IMR-90 (cell line): Measurements from ENCODE around the gene ABTB2. TPM values are rescaled to one million over a fixed set of nuclear protein-coding genes. Genes with fewer than 3 reads are reported as not detected.

Experiments
- ATAC-seq: fragments of 200-7000 bp; cut with Tn5 transposase; 2 replicates; pipeline ENCODE4 v1.9.1; 2020; ENCODE audit warnings: low read depth, mild to moderate bottlenecking, moderate library complexity
- BruUV-seq: library from RNA; stranded (reverse); fragments of 400-500 nt; replicated peaks from 2 replicates; lab custom pipeline; 2021; lab: Mats Ljungman, UMichigan
- CTCF ChIA-PET: fragments of 300-600 bp; formaldehyde crosslinking; extraction: SDS; loops from one replicate; lab custom pipeline; 2021; ENCODE audit warnings: antibody characterized with exemption; lab: Yijun Ruan, JAX
- POLR2A ChIA-PET: fragments of 300-600 bp; sonication (Branson Sonifier 250); formaldehyde crosslinking; loops from one replicate; lab custom pipeline; 2022; ENCODE audit warnings: antibody characterized with exemption; ENCODE audit not compliant: unreplicated experiment; lab: Charles Lee
- DNase-seq: peaks from one replicate; pipeline ENCODE4 v3.0.0; 2013
- H2AFZ ChIP-seq: replicated peaks from 2 replicates; pipeline ENCODE3; 2013; ENCODE audit warnings: low read length, mild to moderate bottlenecking; ENCODE audit not compliant: poor library complexity
- H2AK5ac ChIP-seq: 2 replicates; pipeline ENCODE4 v1.6.1; 2013; ENCODE audit warnings: low read depth, low read length, inconsistent platforms
- H2AK9ac ChIP-seq: replicated peaks from 2 replicates; pipeline ENCODE3; 2013; ENCODE audit warnings: mild to moderate bottlenecking, low read depth, low read length, moderate library complexity; ENCODE audit not compliant: poor library complexity
- H2BK120ac ChIP-seq: 2 replicates; pipeline ENCODE4 v1.6.1; 2013; ENCODE audit warnings: low read depth, low read length, inconsistent platforms
- H2BK15ac ChIP-seq: 3 replicates; pipeline ENCODE4 v1.6.1; 2013; ENCODE audit warnings: low read depth, low read length, inconsistent platforms
- H2BK20ac ChIP-seq: 2 replicates; pipeline ENCODE4 v1.6.1; 2013; ENCODE audit warnings: low read depth, mild to moderate bottlenecking, inconsistent platforms, low read length, moderate library complexity
- H2BK5ac ChIP-seq: 2 replicates; pipeline ENCODE4 v1.6.1; 2013; ENCODE audit warnings: mild to moderate bottlenecking, low read depth, low read length, inconsistent platforms; ENCODE audit not compliant: poor library complexity, severe bottlenecking
- H3K14ac ChIP-seq: replicated peaks from 2 replicates; pipeline ENCODE4 v1.6.1; 2013; ENCODE audit warnings: low read depth, low read length, inconsistent platforms
- H3K18ac ChIP-seq: 2 replicates; pipeline ENCODE4 v1.6.1; 2013; ENCODE audit warnings: low read depth, low read length, control low read depth
- H3K23ac ChIP-seq: 2 replicates; pipeline ENCODE4 v1.6.1; 2013; ENCODE audit warnings: low read depth, low read length, inconsistent platforms
- H3K27ac ChIP-seq: 2 replicates; pipeline ENCODE4 v1.5.1; 2013; ENCODE audit warnings: mild to moderate bottlenecking, control low read depth, low read length; ENCODE audit not compliant: insufficient read depth
- H3K27me3 ChIP-seq: 2 replicates; pipeline ENCODE4 v1.6.1; 2013; ENCODE audit warnings: low read length; ENCODE audit not compliant: control insufficient read depth, insufficient read depth
- H3K36me3 ChIP-seq: 2 replicates; pipeline ENCODE4 v1.6.1; 2013; ENCODE audit warnings: low read length, mixed read lengths; ENCODE audit not compliant: control insufficient read depth, insufficient read depth
- H3K4ac ChIP-seq: 2 replicates; pipeline ENCODE4 v1.6.1; 2013; ENCODE audit warnings: low read depth, low read length, inconsistent platforms
- H3K4me1 ChIP-seq: 2 replicates; pipeline ENCODE4 v1.6.1; 2013; ENCODE audit warnings: low read length, mixed read lengths; ENCODE audit not compliant: control insufficient read depth, insufficient read depth
- H3K4me2 ChIP-seq: 2 replicates; pipeline ENCODE4 v1.6.1; 2013; ENCODE audit warnings: low read depth, mild to moderate bottlenecking, control low read depth, low read length, moderate library complexity
- H3K4me3 ChIP-seq: 2 replicates; pipeline ENCODE4 v1.5.1; 2013; ENCODE audit warnings: low read depth, mild to moderate bottlenecking, control low read depth, low read length, moderate library complexity; ENCODE audit not compliant: insufficient read depth
- H3K56ac ChIP-seq: 2 replicates; pipeline ENCODE4 v1.6.1; 2013; ENCODE audit warnings: low read length, inconsistent platforms; ENCODE audit not compliant: insufficient read depth; ENCODE audit errors: extremely low read depth
- H3K79me1 ChIP-seq, 2 experiments: 2 replicates each; pipeline ENCODE4 v1.6.1; 2013; ENCODE audit warnings: low read length in 2 of 2, inconsistent platforms in 1 of 2, low read depth in 1 of 2
- H3K9ac ChIP-seq: 2 replicates; pipeline ENCODE4 v1.6.1; 2013; ENCODE audit warnings: low read depth, low read length, control low read depth
- H3K9me1 ChIP-seq: 2 replicates; pipeline ENCODE4 v1.6.1; 2013; ENCODE audit warnings: low read length, inconsistent platforms; ENCODE audit not compliant: insufficient read depth
- H3K9me3 ChIP-seq: 2 replicates; pipeline ENCODE4 v1.6.1; 2013; ENCODE audit warnings: low read length; ENCODE audit not compliant: control insufficient read depth, insufficient read depth
- H4K20me1 ChIP-seq: 2 replicates; pipeline ENCODE4 v1.6.1; 2013; ENCODE audit warnings: low read length, inconsistent platforms; ENCODE audit not compliant: insufficient read depth
- H4K5ac ChIP-seq: 2 replicates; pipeline ENCODE4 v1.6.1; 2013; ENCODE audit warnings: mild to moderate bottlenecking, low read depth, low read length, control low read depth
- H4K8ac ChIP-seq, 2 experiments: 2 replicates each; pipeline ENCODE4 v1.6.1; 2013; ENCODE audit warnings: low read depth in 2 of 2, low read length in 2 of 2, control low read depth in 1 of 2, inconsistent platforms in 1 of 2
- H4K91ac ChIP-seq: 2 replicates; pipeline ENCODE4 v1.6.1; 2013; ENCODE audit warnings: low read depth, low read length, inconsistent platforms; ENCODE audit not compliant: insufficient read depth
- BHLHE40 ChIP-seq: fragments of 150-350 bp; IDR thresholded peaks from 2 replicates; pipeline ENCODE4 v1.6.1; 2016; ENCODE audit warnings: mild to moderate bottlenecking, low read depth, low read length
- CEBPB ChIP-seq: IDR thresholded peaks from 2 replicates; pipeline ENCODE4 v1.6.1; 2012; ENCODE audit warnings: low read depth, low read length, improper control_type of control experiment
- CHD1 ChIP-seq: IDR thresholded peaks from 2 replicates; pipeline ENCODE4 v1.6.1; 2012; ENCODE audit warnings: low read depth, low read length, improper control_type of control experiment
- ELK1 ChIP-seq: fragments of 150-350 bp; IDR thresholded peaks from 2 replicates; pipeline ENCODE4 v1.6.1; 2016; ENCODE audit warnings: low read depth, mild to moderate bottlenecking, low read length, moderate library complexity, borderline replicate concordance
- FOS ChIP-seq: fragments of 150-350 bp; IDR thresholded peaks from 2 replicates; pipeline ENCODE4 v1.6.1; 2016; ENCODE audit warnings: low read depth, low read length
- MAFK ChIP-seq: IDR thresholded peaks from 2 replicates; pipeline ENCODE4 v1.6.1; 2012; ENCODE audit warnings: low read depth, low read length, improper control_type of control experiment
- MAZ ChIP-seq: IDR thresholded peaks from 2 replicates; pipeline ENCODE4 v1.6.1; 2012; ENCODE audit warnings: low read depth, mild to moderate bottlenecking, low read length, improper control_type of control experiment, moderate library complexity, borderline replicate concordance
- MXI1 ChIP-seq: IDR thresholded peaks from 2 replicates; pipeline ENCODE4 v1.6.1; 2012; ENCODE audit warnings: low read depth, mild to moderate bottlenecking, low read length, moderate library complexity, borderline replicate concordance
- NFE2L2 ChIP-seq: fragments of 150-350 bp; IDR thresholded peaks from 2 replicates; pipeline ENCODE4 v1.6.1; 2016; ENCODE audit warnings: low read depth, mild to moderate bottlenecking, low read length
- POLR2A ChIP-seq: IDR thresholded peaks from 2 replicates; pipeline ENCODE4 v1.6.1; 2012; ENCODE audit warnings: mild to moderate bottlenecking, low read depth, low read length
- RAD21 ChIP-seq: IDR thresholded peaks from 2 replicates; pipeline ENCODE4 v1.6.1; 2012; ENCODE audit warnings: low read length, improper control_type of control experiment
- RCOR1 ChIP-seq: IDR thresholded peaks from 2 replicates; pipeline ENCODE4 v1.6.1; 2012; ENCODE audit warnings: mild to moderate bottlenecking, low read length, improper control_type of control experiment; ENCODE audit not compliant: insufficient replicate concordance
- RFX5 ChIP-seq: IDR thresholded peaks from 2 replicates; pipeline ENCODE4 v1.8.0; 2012; ENCODE audit warnings: low read depth, mild to moderate bottlenecking, low read length, moderate library complexity
- SMC3 ChIP-seq: fragments of 150-350 bp; IDR thresholded peaks from 2 replicates; pipeline ENCODE4 v1.6.1; 2016; ENCODE audit warnings: low read depth, mild to moderate bottlenecking, antibody characterized with exemption, low read length, moderate library complexity
- USF2 ChIP-seq: fragments of 150-350 bp; IDR thresholded peaks from 2 replicates; pipeline ENCODE4 v1.6.1; 2017; ENCODE audit warnings: mild to moderate bottlenecking, antibody characterized with exemption, low read length, low read depth
- WGBS, 2 experiments: methylation state at CpG; one replicate each; pipeline versions ENCODE4 v1.1.5 to v1.1.7; 2013; ENCODE audit warnings: missing lambda C conversion rate in 2 of 2; ENCODE audit not compliant: insufficient read length in 1 of 2; ENCODE audit errors: extremely low coverage in 2 of 2; 5-methylcytosine and 5-hydroxymethylcytosine counted together
- dilution Hi-C: fragments of 300-500 bp; cut with HindIII; formaldehyde crosslinking; loops from one replicate; pipeline ENCODE4 v1.14.3; 2018; ENCODE audit warnings: low sequenced_read_pairs; ENCODE audit not compliant: unreplicated experiment
- in situ Hi-C: fragments of 300-500 bp; cut with MboI; formaldehyde crosslinking; loops from 3 replicates; pipeline ENCODE4 v1.14.3; 2019; ENCODE audit warnings: low sequenced_read_pairs, inconsistent platforms, mixed read lengths
- intact Hi-C: fragments of 100-400 bp; cut with micrococcal nuclease; formaldehyde crosslinking; loops from 2 replicates; pipeline ENCODE4 v1.10.0; 2022
- polyA plus RNA-seq, 3 experiments: library from polyadenylated mRNA; depleted of rRNA; stranded (reverse); fragments of >200 nt; gene quantifications; 2 replicates each; pipeline ENCODE4 v1.2.3, GENCODE V29; 2012; ENCODE audit warnings: low replicate concordance in 1 of 3
- total RNA-seq: library from RNA; depleted of rRNA; stranded (reverse); fragments of >200 nt; gene quantifications from 2 replicates; pipeline ENCODE4 v1.2.3, GENCODE V29; 2012
- TF ChIP-seq, protein P1 (sequence below): conservative IDR thresholded peaks from 2 replicates; pipeline ENCODE4 v1.5.1; 2012; ENCODE audit warnings: mild to moderate bottlenecking, low read depth, low read length, improper control_type of control experiment

Gene ABTB2
- total and polyA plus RNA-seq, 2 of the 4 experiments (the other 2 are of a cell fraction): 0.18 to 2.0 TPM

DNA sequence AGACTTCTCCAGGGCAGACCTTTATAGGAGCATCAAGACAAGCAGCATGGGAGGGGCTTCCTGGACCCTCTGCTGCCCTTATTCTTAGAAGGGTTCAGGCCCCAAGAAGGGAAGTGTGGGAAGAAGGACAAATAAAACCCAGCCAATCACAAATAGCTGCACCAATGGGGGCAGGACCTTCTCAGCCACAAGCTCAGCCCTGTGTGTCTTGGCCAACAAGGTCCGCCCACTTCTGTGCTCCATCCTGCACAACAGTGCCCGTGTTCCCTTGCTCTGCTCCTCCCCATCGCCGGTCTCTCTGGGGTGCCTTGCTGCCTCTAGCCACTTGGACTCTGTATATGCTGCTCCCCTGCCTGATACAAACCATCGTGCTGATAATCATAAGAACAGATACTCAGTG lies 166.2 kb downstream of the ABTB2 start:
- no peak overlapping the region for H3K4me2 ChIP-seq
- no peak for TF ChIP-seq SMC3
- no peak for TF ChIP-seq USF2
- no peak for TF ChIP-seq BHLHE40
- TF ChIP-seq MXI1: no peak
- TF ChIP-seq NFE2L2: no peak
- TF ChIP-seq RCOR1: no peak
- TF ChIP-seq POLR2A: no peak
- no peak for TF ChIP-seq ELK1
- TF ChIP-seq RAD21: no peak
- TF ChIP-seq MAFK: no peak
- no peak for TF ChIP-seq CHD1
- no peak for TF ChIP-seq FOS
- no peak for TF ChIP-seq MAZ
- no peak for TF ChIP-seq RFX5
- TF ChIP-seq, protein P1, sequence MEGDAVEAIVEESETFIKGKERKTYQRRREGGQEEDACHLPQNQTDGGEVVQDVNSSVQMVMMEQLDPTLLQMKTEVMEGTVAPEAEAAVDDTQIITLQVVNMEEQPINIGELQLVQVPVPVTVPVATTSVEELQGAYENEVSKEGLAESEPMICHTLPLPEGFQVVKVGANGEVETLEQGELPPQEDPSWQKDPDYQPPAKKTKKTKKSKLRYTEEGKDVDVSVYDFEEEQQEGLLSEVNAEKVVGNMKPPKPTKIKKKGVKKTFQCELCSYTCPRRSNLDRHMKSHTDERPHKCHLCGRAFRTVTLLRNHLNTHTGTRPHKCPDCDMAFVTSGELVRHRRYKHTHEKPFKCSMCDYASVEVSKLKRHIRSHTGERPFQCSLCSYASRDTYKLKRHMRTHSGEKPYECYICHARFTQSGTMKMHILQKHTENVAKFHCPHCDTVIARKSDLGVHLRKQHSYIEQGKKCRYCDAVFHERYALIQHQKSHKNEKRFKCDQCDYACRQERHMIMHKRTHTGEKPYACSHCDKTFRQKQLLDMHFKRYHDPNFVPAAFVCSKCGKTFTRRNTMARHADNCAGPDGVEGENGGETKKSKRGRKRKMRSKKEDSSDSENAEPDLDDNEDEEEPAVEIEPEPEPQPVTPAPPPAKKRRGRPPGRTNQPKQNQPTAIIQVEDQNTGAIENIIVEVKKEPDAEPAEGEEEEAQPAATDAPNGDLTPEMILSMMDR: no peak
- TF ChIP-seq CEBPB: no peak
- no peak overlapping the region for H4K5ac ChIP-seq
- no peaks in the 10 kb centered on the region for H3K36me3 ChIP-seq
- H2AK5ac ChIP-seq: no peak overlapping the region
- no peak overlapping the region for H3K18ac ChIP-seq
- 100% methylated on average over 1 of the region's 5 CpGs; no CpG with 5 or more reads in 1 of the 2 experiments for WGBS, 2 experiments
- no peak overlapping the region for H2BK120ac ChIP-seq
- H2BK20ac ChIP-seq: no peak overlapping the region
- peaks cover 2% of the 10 kb centered on the region; the same call in 1 of the 2 replicates for H3K27me3 ChIP-seq
- no peak for DNase-seq
- no peaks in the 10 kb centered on the region for H4K20me1 ChIP-seq
- H3K56ac ChIP-seq: no peak overlapping the region
- dilution Hi-C loops (loop anchor here (25.0 kb wide), 1 partner anchor 146 kb away; no protein-coding TSS in a partner anchor), intact Hi-C loops (no loop called here), in situ Hi-C loops (no loop called here)
- H4K8ac ChIP-seq: no peak overlapping the region
- 0 out of 2 replicates have a peak overlapping the region, but pooled peaks have one; percentile 11 for H3K14ac ChIP-seq
- ATAC-seq: no peak
- H3K9me3 ChIP-seq: no peaks in the 10 kb centered on the region
- H2AK9ac ChIP-seq: peak overlapping the region; percentile 69
- H3K9ac ChIP-seq: no peak overlapping the region
- peaks cover 18% of the 10 kb centered on the region for H3K9me1 ChIP-seq
- H3K4ac ChIP-seq: no peak overlapping the region
- no peaks in the 10 kb centered on the region for H3K79me1 ChIP-seq
- no peak overlapping the region for H3K4me3 ChIP-seq
- no peak overlapping the region for H2BK15ac ChIP-seq
- no peak overlapping the region for H4K91ac ChIP-seq
- no peak overlapping the region for H3K27ac ChIP-seq
- no peak overlapping the region for H2AFZ ChIP-seq
- BruUV-seq: no TSS peak
- POLR2A ChIA-PET: no interaction called here
- CTCF ChIA-PET: interaction anchor here (1.1 kb wide), 1 partner anchor 132 kb away, joined by 3 read pairs; no protein-coding TSS in a partner anchor
- no peak overlapping the region for H3K23ac ChIP-seq
- H2BK5ac ChIP-seq: no peak overlapping the region
- H3K4me1 ChIP-seq: peaks cover 9% of the 10 kb centered on the region; the same call in 1 of the 2 replicates
